Measurements from ENCODE around the gene TBCA. TPM values are rescaled to one million over a fixed set of nuclear protein-coding genes. Genes with fewer than 3 reads are reported as not detected.

TBCA gene
- total and polyA plus RNA-seq, 9 of the 15 experiments (the other 6 are each of a cell fraction or from before 2014, with no cell fraction given): 164 to 661 (median 334) TPM

GRCh38 chr5:77777281-77777892 is 1.2 kb upstream of the TBCA start (continued):
- no peak for TF ChIP-seq NFIX (CRISPR knock-in tag; IDR thresholded peaks at IDR 0.05; ENCODE audit: low read depth)
- TF ChIP-seq RERE (CRISPR knock-in tag; IDR thresholded peaks at IDR 0.05; ENCODE audit: borderline replicate concordance): no peak
- no peak for TF ChIP-seq ZNF324 (CRISPR knock-in tag; IDR thresholded peaks at IDR 0.05)
- no peak for TF ChIP-seq PRPF4 (IDR thresholded peaks at IDR 0.05; ENCODE audit: insufficient read depth, low read depth, low read length, poor library complexity, severe bottlenecking)
- no peak for TF ChIP-seq MTF1 (CRISPR knock-in tag; IDR thresholded peaks at IDR 0.05; ENCODE audit: borderline replicate concordance)
- peak; percentile 21; the same call in 1 of the 2 replicates for TF ChIP-seq ATF3 (IDR thresholded peaks at IDR 0.05)
- no peak for TF ChIP-seq ATF3 (CRISPR knock-in tag; conservative IDR thresholded peaks at IDR 0.05)
